Effector CD8-positive, alpha-beta T cell (primary cell): ENCODE measurements around the gene EGR4.

Experiments used
- DNase-seq: peaks from one replicate; lab custom pipeline; 2025; lab: John Stamatoyannopoulos, UW
- total RNA-seq, 4 experiments: gene quantifications; one replicate each; lab custom pipeline; 2026; lab: John Stamatoyannopoulos, UW

EGR4 gene
- 0 to 1.7 (median 0.21) reads per million in 4 experiments for total RNA-seq

- peak; percentile 81 for DNase-seq
Observed at GRCh38 chr2:73293534-73294171, at the start of gene EGR4. Gene EGR4 (minus strand): TSS chr2:73293548. CDS start chr2:73293317, 231 bp downstream.

DNA sequence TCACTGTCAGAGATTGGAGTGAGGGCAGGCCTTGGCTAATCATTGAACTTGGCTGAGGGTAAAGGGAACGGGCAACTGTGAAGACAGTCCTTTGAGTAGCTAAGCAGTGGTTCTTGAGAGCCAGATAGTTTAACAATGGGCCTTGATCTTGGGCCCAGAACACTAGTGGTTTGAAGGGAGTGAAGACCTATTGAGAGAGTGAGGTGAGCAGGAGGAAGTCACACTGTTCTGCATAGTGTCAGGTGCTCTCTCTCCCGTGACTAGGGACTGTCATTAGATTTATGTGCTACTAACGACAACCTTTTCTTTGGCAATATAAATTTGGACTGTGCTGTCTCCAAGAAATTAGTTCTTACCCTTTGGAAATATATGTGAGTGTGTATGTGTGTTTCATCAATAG lies 47.7 kb upstream of the EGR4 start:
- DNase-seq = no peak

DNA sequence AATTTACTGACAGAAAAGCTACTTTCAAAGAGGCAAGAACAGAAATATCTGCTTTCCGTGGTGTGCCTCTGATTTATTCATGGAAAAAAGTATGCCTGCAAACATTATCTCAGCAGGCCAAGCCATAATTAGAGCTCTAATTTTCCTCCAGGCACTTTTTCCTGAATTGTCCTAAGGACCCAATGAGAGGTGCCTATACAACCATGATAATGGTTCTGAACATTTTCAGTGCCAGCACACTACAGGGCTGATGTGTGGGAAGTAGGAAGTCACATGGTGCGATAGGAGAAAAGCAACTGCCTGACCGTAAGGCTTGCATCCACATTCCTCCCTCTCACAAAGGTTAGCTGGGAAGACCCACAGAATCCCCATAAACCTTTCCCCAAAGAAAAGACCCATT lies 45.9 kb upstream of the EGR4 start:
- DNase-seq = no peak

- no peak for DNase-seq
Observed at GRCh38 chr2:73337828-73338227, 44.5 kb upstream of the EGR4 start.

- DNase-seq = no peak
Observed at GRCh38 chr2:73334620-73335019, 41.3 kb upstream of the EGR4 start.

GRCh38 chr2:73334045-73334444 lies 40.7 kb upstream of the EGR4 start:
- DNase-seq = no peak

GRCh38 chr2:73333564-73333963 lies 40.2 kb upstream of the EGR4 start:
- DNase-seq = no peak

- no peak for DNase-seq
Observed at GRCh38 chr2:73324126-73324725, 30.9 kb upstream of the EGR4 start.

GRCh38 chr2:73323551-73323950 lies 30.2 kb upstream of the EGR4 start:
- DNase-seq = no peak

DNA sequence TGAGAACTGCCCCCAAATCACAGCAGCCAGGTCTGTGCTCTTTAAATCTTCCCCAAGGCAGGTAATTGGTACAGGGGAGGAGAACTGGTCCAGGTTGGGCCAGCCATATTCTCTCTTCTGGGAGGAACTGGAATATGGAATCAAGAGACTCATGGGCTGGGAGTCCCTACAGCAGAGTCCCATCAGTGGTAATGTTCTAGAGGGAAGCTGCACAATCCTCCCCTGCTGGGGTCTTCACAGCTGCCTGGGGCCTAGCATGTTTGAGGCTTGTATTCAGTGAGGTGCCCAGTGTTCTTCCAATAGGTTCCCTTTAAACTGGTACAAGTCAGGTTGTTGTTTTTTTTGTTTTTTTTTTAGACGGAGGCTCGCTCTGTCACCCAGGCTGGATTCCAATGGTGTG lies 21.1 kb upstream of the EGR4 start:
- no peak for DNase-seq

DNA sequence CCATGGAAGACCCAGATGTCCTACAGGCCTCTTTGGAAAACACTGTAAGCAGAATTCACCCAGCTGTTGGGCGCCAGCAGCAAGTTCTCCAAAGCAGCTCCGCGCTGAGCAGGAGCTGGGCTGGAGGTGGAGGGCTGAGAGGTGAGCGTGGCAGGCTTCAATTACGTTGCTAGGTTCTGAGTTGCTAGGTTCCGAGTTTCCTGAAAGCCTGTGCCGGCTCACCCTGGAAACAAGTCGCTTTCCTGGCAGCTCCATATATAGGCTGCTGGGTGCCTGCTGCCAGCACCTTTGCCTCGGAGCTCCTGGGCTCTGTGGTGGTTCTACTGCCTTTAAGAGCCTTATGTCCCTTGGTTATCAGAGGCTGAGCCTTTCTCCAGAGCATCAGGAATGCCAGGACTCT lies 14.4 kb upstream of the EGR4 start:
- no peak for DNase-seq

DNA sequence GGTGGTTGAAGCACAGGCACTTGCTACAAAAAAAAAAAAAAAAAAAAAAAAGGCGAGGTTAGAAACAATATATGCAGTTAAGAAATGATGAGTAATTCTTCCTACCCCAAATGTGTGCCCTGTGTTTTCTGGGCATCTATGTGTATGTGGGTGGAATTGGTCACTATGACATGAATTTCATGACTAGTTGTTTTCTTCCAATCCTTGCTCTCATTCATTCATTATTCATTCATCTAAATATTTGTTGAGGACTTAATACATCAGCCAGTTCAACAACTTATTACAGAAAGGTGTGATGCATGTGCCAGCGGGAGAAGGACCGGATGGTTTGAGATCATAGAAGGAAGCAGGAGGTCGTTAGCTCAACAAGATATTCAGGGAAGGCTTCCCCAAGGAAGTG lies 8.3 kb upstream of the EGR4 start:
- DNase-seq = no peak

GRCh38 chr2:73300926-73301325 lies 7.6 kb upstream of the EGR4 start:
- DNase-seq = no peak

DNA sequence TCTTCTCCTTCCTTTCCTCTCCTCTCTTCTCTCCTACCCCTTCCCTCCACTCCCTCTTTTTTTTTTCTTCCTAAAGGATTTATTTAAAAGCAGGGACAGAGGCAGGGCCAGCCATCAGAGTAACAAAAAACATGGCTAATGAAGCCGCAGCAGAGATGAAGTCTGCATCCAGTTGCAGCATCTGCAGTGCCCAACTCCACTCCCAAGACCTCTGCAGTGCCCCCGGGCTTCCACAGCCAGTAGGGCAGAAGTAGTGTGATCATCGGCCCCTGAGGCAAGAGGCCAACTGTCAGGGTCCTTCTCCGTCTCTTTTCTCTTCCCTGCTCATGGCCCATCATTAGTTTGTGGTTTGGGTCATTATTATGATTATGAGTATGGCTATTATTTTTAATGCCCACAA lies 4.2 kb upstream of the EGR4 start:
- no peak for DNase-seq

- DNase-seq = no peak
Observed at GRCh38 chr2:73297151-73297559, 3.8 kb upstream of the EGR4 start.

GRCh38 chr2:73295751-73296400 lies 2.5 kb upstream of the EGR4 start:
- no peak for DNase-seq

DNA sequence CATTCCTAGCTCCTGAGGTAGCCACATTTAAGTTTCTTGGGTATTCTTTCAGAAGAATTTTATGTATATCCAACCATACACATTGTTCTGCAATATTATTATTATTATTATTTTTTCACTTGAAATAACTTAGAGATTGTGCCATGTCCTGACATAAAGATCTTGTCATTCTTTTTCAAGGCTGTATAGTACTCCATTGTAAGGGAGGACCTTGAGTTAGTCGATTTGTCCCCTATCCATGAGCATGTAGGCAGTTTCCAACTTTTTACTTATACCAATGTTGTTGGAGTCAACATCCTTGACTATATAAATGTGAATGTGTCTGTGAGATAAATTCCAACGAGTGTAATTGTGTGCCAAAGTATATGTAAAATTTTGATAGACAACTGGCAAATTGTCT lies 891 bp upstream of the EGR4 start:
- DNase-seq = no peak

DNA sequence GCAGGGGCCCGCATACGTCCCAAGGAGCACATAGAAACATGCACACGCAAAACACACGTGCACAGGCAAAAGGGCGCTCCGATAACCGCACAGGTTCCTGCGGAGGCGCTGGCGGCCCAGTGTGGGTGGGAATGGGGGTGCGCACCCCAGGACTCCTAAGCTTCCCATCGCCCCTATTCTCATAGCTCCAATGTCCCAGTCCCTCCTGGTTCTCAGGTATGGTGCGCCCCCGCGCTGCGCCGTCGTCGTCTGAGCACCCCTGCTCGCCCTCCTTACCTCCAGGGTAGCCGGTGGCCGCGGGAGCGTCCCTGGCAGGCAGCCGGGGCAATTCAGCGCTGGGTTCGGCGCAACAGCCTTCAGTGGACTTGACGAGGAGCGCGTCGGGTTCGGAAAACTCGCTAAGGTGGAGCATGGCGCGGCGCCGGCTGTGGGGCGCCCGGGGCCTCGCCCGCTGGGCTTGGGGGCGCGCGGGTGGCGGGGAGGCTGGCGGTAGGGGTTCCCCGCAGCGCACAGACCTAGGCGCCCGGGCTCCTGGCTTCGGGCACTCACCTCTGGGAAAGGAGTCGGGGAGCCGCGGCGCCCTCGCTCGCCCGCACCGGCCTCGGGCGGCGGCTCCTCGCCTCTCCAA lies 328 bp downstream of the EGR4 start:
- no peak for DNase-seq

DNA sequence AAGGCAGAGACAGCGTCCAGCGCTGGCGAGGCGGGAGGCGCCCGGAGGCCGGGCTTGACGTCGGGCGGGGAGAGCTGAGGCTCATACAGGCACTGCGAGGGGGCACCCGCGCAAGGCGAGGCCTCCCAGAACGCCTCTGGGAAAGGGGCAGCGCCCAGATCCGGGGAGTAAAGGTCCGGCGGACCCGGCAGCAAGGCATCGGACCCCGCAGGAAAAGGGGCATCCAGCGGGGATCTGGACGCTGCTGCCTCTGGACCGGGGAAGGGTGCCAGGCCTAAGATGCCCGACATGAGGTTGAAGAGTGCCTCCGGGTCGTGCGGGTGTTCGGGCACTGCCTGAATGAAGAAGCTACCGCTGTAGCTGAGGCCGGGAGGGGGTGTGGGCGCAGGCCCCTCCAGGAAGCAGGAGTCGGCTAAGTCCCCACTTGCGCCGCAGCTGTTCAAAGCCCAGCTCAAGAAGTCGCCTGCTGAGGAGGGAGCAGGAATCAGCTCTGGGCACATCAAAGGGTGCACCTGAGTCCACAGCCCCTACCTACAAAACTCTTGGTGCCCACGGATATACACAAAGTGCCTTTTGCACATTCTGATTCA lies 937 bp downstream of the EGR4 start:
- DNase-seq = no peak

- DNase-seq = no peak
Observed at GRCh38 chr2:73291461-73292315, 1.7 kb downstream of the EGR4 start.

GRCh38 chr2:73291093-73291460 lies 2.3 kb downstream of the EGR4 start:
- DNase-seq = no peak
